ENCODE measurements around the gene TREH. TPM values are rescaled to one million over a fixed set of nuclear protein-coding genes. Genes with fewer than 3 reads are reported as not detected.

TREH gene
- total RNA-seq, 1 experiment from 2014 or later, result 0.05 TPM

DNA sequence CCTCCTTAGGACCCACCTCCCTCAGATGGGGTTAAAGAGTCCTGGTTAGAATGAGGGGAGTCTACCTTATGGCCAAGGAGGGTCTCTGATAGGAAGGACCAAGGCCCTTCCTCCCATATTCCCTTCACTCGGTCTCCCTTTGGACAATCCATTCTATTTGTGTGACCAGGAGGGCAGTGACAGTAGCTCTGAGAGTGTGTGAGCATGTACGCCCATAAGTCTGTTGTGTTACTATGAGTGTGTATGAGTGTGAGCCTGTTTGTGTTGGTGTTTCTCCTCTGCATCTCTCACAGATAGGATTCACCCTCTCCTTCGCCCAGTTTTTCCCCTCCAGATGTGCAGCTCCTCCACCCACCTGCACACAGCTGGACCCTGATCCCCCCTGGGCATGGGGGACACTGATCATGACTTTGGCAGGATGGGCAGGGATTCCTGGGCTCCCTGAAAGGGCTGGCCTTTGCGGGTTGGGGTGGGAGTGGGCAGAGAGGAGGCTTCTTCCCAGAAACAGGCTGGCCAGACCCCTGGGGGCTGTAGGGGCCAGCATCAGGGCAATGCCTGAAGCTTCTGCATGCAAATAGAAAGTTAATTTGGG lies 57.6 kb downstream of the TREH start:
- intact Hi-C loops (cut with micrococcal nuclease; ENCODE audit: unreplicated experiment), result no loop called here
- in situ Hi-C loops (cut with HindIII; ENCODE audit: low pct_unique_long_range_greater_than_20kb, low sequenced_read_pairs), result no loop called here
- H3K4me3 ChIP-seq (ENCODE audit: low read depth in 2 of 2, low read length in 2 of 2), result peak overlapping the region; percentile 67 to 98
- H3K27ac ChIP-seq (ENCODE audit: low read length), result peak overlapping the region; percentile 96
- ATAC-seq (0 out of 2 replicates have a peak, but pooled peaks have one; percentile 8), DNase-seq (ENCODE audit: low read depth, low spot score) (no peak)
- POLR2A ChIA-PET, result interaction anchor here (0.7 kb wide), 1 partner anchor 412 kb away, joined by 3 read pairs; no protein-coding TSS in a partner anchor
- H3K9me3 ChIP-seq (ENCODE audit: control insufficient read depth, insufficient read depth, low read depth, low read length), result no peaks in the 10 kb centered on the region
- 0 out of 2 replicates have a peak, but pooled peaks cover 3% of the 10 kb centered on the region for H3K36me3 ChIP-seq (ENCODE audit: control insufficient read depth, insufficient read depth, low read length)
- CTCF ChIA-PET, result interaction anchor here (0.9 to 2.3 kb wide), 3 partner anchors 12 to 39 kb away, joined by 3 to 7 read pairs (median 3); no protein-coding TSS in a partner anchor
- peaks cover 38% of the 10 kb centered on the region for H3K4me1 ChIP-seq (ENCODE audit: control insufficient read depth, insufficient read depth, low read length)
- TF ChIP-seq POLR2AphosphoS5 (IDR thresholded peaks at IDR 0.05; ENCODE audit: low read depth, low read length), result no peak
- TF ChIP-seq, protein P1, sequence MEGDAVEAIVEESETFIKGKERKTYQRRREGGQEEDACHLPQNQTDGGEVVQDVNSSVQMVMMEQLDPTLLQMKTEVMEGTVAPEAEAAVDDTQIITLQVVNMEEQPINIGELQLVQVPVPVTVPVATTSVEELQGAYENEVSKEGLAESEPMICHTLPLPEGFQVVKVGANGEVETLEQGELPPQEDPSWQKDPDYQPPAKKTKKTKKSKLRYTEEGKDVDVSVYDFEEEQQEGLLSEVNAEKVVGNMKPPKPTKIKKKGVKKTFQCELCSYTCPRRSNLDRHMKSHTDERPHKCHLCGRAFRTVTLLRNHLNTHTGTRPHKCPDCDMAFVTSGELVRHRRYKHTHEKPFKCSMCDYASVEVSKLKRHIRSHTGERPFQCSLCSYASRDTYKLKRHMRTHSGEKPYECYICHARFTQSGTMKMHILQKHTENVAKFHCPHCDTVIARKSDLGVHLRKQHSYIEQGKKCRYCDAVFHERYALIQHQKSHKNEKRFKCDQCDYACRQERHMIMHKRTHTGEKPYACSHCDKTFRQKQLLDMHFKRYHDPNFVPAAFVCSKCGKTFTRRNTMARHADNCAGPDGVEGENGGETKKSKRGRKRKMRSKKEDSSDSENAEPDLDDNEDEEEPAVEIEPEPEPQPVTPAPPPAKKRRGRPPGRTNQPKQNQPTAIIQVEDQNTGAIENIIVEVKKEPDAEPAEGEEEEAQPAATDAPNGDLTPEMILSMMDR (IDR thresholded peaks at IDR 0.05), result no peak
- TF ChIP-seq, protein P2, sequence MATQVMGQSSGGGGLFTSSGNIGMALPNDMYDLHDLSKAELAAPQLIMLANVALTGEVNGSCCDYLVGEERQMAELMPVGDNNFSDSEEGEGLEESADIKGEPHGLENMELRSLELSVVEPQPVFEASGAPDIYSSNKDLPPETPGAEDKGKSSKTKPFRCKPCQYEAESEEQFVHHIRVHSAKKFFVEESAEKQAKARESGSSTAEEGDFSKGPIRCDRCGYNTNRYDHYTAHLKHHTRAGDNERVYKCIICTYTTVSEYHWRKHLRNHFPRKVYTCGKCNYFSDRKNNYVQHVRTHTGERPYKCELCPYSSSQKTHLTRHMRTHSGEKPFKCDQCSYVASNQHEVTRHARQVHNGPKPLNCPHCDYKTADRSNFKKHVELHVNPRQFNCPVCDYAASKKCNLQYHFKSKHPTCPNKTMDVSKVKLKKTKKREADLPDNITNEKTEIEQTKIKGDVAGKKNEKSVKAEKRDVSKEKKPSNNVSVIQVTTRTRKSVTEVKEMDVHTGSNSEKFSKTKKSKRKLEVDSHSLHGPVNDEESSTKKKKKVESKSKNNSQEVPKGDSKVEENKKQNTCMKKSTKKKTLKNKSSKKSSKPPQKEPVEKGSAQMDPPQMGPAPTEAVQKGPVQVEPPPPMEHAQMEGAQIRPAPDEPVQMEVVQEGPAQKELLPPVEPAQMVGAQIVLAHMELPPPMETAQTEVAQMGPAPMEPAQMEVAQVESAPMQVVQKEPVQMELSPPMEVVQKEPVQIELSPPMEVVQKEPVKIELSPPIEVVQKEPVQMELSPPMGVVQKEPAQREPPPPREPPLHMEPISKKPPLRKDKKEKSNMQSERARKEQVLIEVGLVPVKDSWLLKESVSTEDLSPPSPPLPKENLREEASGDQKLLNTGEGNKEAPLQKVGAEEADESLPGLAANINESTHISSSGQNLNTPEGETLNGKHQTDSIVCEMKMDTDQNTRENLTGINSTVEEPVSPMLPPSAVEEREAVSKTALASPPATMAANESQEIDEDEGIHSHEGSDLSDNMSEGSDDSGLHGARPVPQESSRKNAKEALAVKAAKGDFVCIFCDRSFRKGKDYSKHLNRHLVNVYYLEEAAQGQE (IDR thresholded peaks at IDR 0.05; ENCODE audit: insufficient read depth in 1 of 2, low read depth in 2 of 2, low read length in 1 of 2), result no peak
- TF ChIP-seq SIN3A (IDR thresholded peaks at IDR 0.05; ENCODE audit: borderline replicate concordance, insufficient read depth, low read depth, low read length), result no peak
- TF ChIP-seq TCF7L2 (IDR thresholded peaks at IDR 0.05; ENCODE audit: low read depth, low read length), result no peak
- BruUV-seq (replicated peaks), result TSS peak; percentile 61
- no peaks in the 10 kb centered on the region for H3K27me3 ChIP-seq (ENCODE audit: control insufficient read depth, insufficient read depth, low read length)

DNA sequence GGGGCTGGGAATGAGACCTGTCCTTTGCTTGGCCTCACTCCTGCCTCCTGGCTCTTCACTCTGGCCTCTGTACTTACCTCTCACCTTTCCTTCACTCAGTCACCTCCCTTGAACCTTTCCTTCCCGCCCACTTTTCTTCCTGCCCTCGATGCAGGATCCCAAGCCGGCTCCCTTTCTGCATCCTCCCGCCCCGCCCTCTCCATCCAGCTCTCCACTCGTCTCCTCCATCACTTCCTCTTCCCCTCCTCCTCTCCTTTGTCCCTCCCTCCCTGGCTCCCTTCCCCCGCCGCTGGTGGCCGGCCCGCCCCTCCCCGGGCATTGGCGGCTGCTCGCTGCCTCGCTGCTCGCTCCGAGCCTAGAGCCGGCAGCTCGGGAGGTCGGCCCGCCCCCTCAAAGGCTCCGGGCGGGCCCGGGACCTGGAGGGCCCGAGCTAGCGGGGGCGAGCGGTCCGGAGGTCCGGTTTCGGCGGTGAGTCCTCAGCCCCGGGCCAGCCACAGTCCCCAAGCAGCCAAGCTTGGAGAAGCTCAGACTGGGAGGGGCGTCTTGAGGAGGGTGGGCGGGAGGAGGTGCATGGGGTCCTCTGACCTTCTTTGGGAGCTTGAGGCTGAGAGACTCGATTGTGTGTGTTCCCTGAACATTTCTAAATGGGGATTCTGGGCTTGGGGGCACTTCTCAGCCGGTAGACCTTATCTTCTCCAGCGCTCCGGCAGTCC lies 58.2 kb downstream of the TREH start:
- TF ChIP-seq, protein P2 (IDR thresholded peaks at IDR 0.05; ENCODE audit: insufficient read depth in 1 of 2, low read depth in 2 of 2, low read length in 1 of 2), result no peak
- TF ChIP-seq SIN3A (IDR thresholded peaks at IDR 0.05; ENCODE audit: borderline replicate concordance, insufficient read depth, low read depth, low read length) (0 out of 2 replicates have a peak, but pooled peaks have one; percentile 45), TCF7L2 (IDR thresholded peaks at IDR 0.05; ENCODE audit: low read depth, low read length) (no peak), POLR2AphosphoS5 (IDR thresholded peaks at IDR 0.05; ENCODE audit: low read depth, low read length) (peak; percentile 63)
- TF ChIP-seq, protein P1 (IDR thresholded peaks at IDR 0.05), result no peak
- H3K4me1 ChIP-seq (ENCODE audit: control insufficient read depth, insufficient read depth, low read length), result peaks cover 38% of the 10 kb centered on the region
- H3K9me3 ChIP-seq (ENCODE audit: control insufficient read depth, insufficient read depth, low read depth, low read length), result no peaks in the 10 kb centered on the region
- DNase-seq (ENCODE audit: low read depth, low spot score) (no peak), ATAC-seq (peak; percentile 88)
- H3K27me3 ChIP-seq (ENCODE audit: control insufficient read depth, insufficient read depth, low read length), result no peaks in the 10 kb centered on the region
- POLR2A ChIA-PET, result interaction anchor here (0.5 to 0.7 kb wide), 4 partner anchors 19 to 412 kb away, joined by 3 to 8 read pairs (median 3); no protein-coding TSS in a partner anchor
- in situ Hi-C loops (cut with HindIII; ENCODE audit: low pct_unique_long_range_greater_than_20kb, low sequenced_read_pairs), result no loop called here
- H3K36me3 ChIP-seq (ENCODE audit: control insufficient read depth, insufficient read depth, low read length), result 0 out of 2 replicates have a peak, but pooled peaks cover 3% of the 10 kb centered on the region
- CTCF ChIA-PET, result interaction anchor here (0.6 to 2.3 kb wide), 6 partner anchors 10 to 39 kb away, joined by 3 to 8 read pairs (median 6); partner anchors contain the start of gene PHLDB1
- no TSS peak for BruUV-seq (replicated peaks)
- intact Hi-C loops (cut with micrococcal nuclease; ENCODE audit: unreplicated experiment), result no loop called here
- peak overlapping the region; percentile 67 to 98 for H3K4me3 ChIP-seq (ENCODE audit: low read depth in 2 of 2, low read length in 2 of 2)
- H3K27ac ChIP-seq (ENCODE audit: low read length), result peak overlapping the region; percentile 96
